ENCODE data around the gene MACIR. TPM values are rescaled to one million over a fixed set of nuclear protein-coding genes. Genes with fewer than 3 reads are reported as not detected.

The MACIR gene
- total and polyA plus RNA-seq, 2 donors (not counting 3 experiments of a cell fraction or from before 2014, with no cell fraction given), result 4.0 to 9.3 TPM

DNA sequence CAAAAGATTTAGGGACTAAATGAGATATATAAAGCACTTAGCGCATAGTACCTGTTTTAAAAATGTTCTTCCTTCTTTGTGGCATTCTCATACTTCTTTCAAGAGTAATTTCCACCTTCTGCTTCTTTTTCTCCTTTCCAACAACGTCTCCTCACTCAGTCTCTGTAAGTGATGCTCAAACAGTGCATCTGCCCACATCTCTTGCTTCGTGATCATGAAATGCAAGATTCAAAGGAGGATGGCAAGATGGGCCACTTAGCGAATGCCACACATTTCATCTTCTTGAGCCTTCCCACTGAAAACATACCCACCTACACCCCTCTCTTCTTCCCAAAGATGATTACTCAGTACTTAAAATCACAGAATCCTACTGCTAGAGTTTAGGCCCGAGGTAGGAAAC lies 36.9 kb downstream of the MACIR start:
- DNase-seq (ENCODE audit: low read depth, low spot score), result no peak
- Histone ChIP-seq H3K36me3 (ENCODE audit: control insufficient read depth in 2 of 2, extremely low read depth in 1 of 2, insufficient read depth in 2 of 2, low read length in 2 of 2) (no peaks in the 10 kb centered on the region), H4K20me1 (replicated peaks; ENCODE audit: control insufficient read depth, extremely low read depth, insufficient read depth, low read length) (no peaks in the 10 kb centered on the region), H3K27ac (ENCODE audit: insufficient read depth, low read depth, low read length) (no peak overlapping the region), H3K9me1 (replicated peaks; ENCODE audit: control insufficient read depth, extremely low read depth, insufficient read depth, low read length) (no peaks in the 10 kb centered on the region), H3K79me2 (ENCODE audit: control insufficient read depth, insufficient read depth, low read length) (no peaks in the 10 kb centered on the region), H3K9me3 (replicated peaks; ENCODE audit: control insufficient read depth, insufficient read depth, low read length) (no peaks in the 10 kb centered on the region), H3K27me3 (ENCODE audit: control insufficient read depth in 2 of 2, insufficient read depth in 2 of 2, low read length in 2 of 2) (no peaks in the 10 kb centered on the region), H2AFZ (ENCODE audit: low read depth, low read length) (no peak overlapping the region), H3K4me3 (replicated peaks in 1 of 3; ENCODE audit: insufficient read depth in 1 of 3, low read depth in 1 of 3, low read length in 3 of 3) (no peak overlapping the region), H3K4me1 (ENCODE audit: control insufficient read depth, extremely low read depth, insufficient read depth, low read length) (no peaks in the 10 kb centered on the region), H3K4me2 (ENCODE audit: insufficient read depth, low read length) (no peak overlapping the region), H3K9ac (replicated peaks; ENCODE audit: extremely low read depth, insufficient read depth, low read length) (no peak overlapping the region)
- ChIA-PET POLR2A (interaction anchor here (0.9 kb wide), 1 partner anchor 37 kb away, joined by 3 read pairs; the partner anchor contains the start of gene MACIR), CTCF (no interaction called here)
- dilution Hi-C loops (cut with MboI; ENCODE audit: extremely low pct_ligation_motif_present, low sequenced_read_pairs), result no loop called here
- intact Hi-C loops (cut with micrococcal nuclease), result no loop called here
- BruUV-seq (replicated peaks), result no TSS peak
- no peak for FAIRE-seq
- TF ChIP-seq, protein P1, sequence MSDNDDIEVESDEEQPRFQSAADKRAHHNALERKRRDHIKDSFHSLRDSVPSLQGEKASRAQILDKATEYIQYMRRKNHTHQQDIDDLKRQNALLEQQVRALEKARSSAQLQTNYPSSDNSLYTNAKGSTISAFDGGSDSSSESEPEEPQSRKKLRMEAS (IDR thresholded peaks at IDR 0.05; ENCODE audit: insufficient read depth, insufficient read length), result no peak
- TF ChIP-seq MYC (IDR thresholded peaks at IDR 0.05; ENCODE audit: low read depth, low read length), result no peak
- no peak for TF ChIP-seq POLR2A (IDR thresholded peaks at IDR 0.05; ENCODE audit: low read depth, low read length)
- TF ChIP-seq JUN (IDR thresholded peaks at IDR 0.05; ENCODE audit: borderline replicate concordance, insufficient read depth, insufficient read length, low read depth), result no peak
- no peak for TF ChIP-seq POLR2AphosphoS5 (IDR thresholded peaks at IDR 0.05; ENCODE audit: insufficient read depth, low read depth, low read length)

DNA sequence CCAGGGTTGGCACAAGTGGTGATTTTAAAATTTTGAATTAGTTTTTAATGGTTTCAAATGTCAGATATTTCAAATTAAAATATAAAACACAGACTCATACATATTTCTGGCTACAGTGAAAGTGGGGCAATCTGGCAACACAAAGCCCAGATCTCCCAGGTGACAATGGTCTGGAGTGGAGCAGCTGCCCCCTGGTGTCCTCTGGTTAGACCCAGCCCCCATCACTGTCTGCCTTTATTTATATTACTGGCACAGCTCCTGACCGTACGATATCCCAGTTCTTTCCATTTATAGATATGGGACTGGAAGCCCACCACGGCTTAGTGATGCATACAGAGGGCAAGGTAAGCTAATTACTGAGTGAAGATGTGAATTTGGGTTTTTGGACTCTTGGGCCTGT lies 37.3 kb downstream of the MACIR start:
- H3K4me1 ChIP-seq (ENCODE audit: control insufficient read depth, extremely low read depth, insufficient read depth, low read length), result no peaks in the 10 kb centered on the region
- no peak overlapping the region for H3K4me2 ChIP-seq (ENCODE audit: insufficient read depth, low read length)
- H3K79me2 ChIP-seq (ENCODE audit: control insufficient read depth, insufficient read depth, low read length), result no peaks in the 10 kb centered on the region
- intact Hi-C loops (cut with micrococcal nuclease) (no loop called here), dilution Hi-C loops (cut with MboI; ENCODE audit: extremely low pct_ligation_motif_present, low sequenced_read_pairs) (no loop called here)
- no TSS peak for BruUV-seq (replicated peaks)
- no peaks in the 10 kb centered on the region for H3K9me1 ChIP-seq (replicated peaks; ENCODE audit: control insufficient read depth, extremely low read depth, insufficient read depth, low read length)
- POLR2A ChIA-PET, result interaction anchor here (0.9 kb wide), 1 partner anchor 37 kb away, joined by 3 read pairs; the partner anchor contains the start of gene MACIR
- no peak overlapping the region for H3K27ac ChIP-seq (ENCODE audit: insufficient read depth, low read depth, low read length)
- no peak overlapping the region for H3K4me3 ChIP-seq (replicated peaks in 1 of 3; ENCODE audit: insufficient read depth in 1 of 3, low read depth in 1 of 3, low read length in 3 of 3)
- no peak overlapping the region for H3K9ac ChIP-seq (replicated peaks; ENCODE audit: extremely low read depth, insufficient read depth, low read length)
- FAIRE-seq (no peak), DNase-seq (ENCODE audit: low read depth, low spot score) (no peak)
- H2AFZ ChIP-seq (ENCODE audit: low read depth, low read length), result no peak overlapping the region
- no peaks in the 10 kb centered on the region for H3K27me3 ChIP-seq (ENCODE audit: control insufficient read depth in 2 of 2, insufficient read depth in 2 of 2, low read length in 2 of 2)
- no peaks in the 10 kb centered on the region for H3K9me3 ChIP-seq (replicated peaks; ENCODE audit: control insufficient read depth, insufficient read depth, low read length)
- H4K20me1 ChIP-seq (replicated peaks; ENCODE audit: control insufficient read depth, extremely low read depth, insufficient read depth, low read length), result no peaks in the 10 kb centered on the region
- no peaks in the 10 kb centered on the region for H3K36me3 ChIP-seq (ENCODE audit: control insufficient read depth in 2 of 2, extremely low read depth in 1 of 2, insufficient read depth in 2 of 2, low read length in 2 of 2)
- no peak for TF ChIP-seq FOS (IDR thresholded peaks at IDR 0.05; ENCODE audit: borderline replicate concordance, insufficient read depth, low read length)
- no peak for TF ChIP-seq POLR2A (IDR thresholded peaks at IDR 0.05; ENCODE audit: low read depth, low read length)
- TF ChIP-seq POLR2AphosphoS5 (IDR thresholded peaks at IDR 0.05; ENCODE audit: insufficient read depth, low read depth, low read length), result no peak
- TF ChIP-seq GATA2 (IDR thresholded peaks at IDR 0.05; ENCODE audit: insufficient read depth, insufficient read length, low read depth, low read length), result no peak
- no peak for TF ChIP-seq JUN (IDR thresholded peaks at IDR 0.05; ENCODE audit: borderline replicate concordance, insufficient read depth, insufficient read length, low read depth)
- TF ChIP-seq, protein P1 (IDR thresholded peaks at IDR 0.05; ENCODE audit: insufficient read depth, insufficient read length), result no peak
- TF ChIP-seq MYC (IDR thresholded peaks at IDR 0.05; ENCODE audit: low read depth, low read length), result no peak
- TF ChIP-seq EZH2 (IDR thresholded peaks at IDR 0.05; ENCODE audit: borderline replicate concordance, low read depth, low read length, severe bottlenecking), result no peak
- TF ChIP-seq, protein P2, sequence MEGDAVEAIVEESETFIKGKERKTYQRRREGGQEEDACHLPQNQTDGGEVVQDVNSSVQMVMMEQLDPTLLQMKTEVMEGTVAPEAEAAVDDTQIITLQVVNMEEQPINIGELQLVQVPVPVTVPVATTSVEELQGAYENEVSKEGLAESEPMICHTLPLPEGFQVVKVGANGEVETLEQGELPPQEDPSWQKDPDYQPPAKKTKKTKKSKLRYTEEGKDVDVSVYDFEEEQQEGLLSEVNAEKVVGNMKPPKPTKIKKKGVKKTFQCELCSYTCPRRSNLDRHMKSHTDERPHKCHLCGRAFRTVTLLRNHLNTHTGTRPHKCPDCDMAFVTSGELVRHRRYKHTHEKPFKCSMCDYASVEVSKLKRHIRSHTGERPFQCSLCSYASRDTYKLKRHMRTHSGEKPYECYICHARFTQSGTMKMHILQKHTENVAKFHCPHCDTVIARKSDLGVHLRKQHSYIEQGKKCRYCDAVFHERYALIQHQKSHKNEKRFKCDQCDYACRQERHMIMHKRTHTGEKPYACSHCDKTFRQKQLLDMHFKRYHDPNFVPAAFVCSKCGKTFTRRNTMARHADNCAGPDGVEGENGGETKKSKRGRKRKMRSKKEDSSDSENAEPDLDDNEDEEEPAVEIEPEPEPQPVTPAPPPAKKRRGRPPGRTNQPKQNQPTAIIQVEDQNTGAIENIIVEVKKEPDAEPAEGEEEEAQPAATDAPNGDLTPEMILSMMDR (IDR thresholded peaks at IDR 0.05; ENCODE audit: extremely low read depth in 1 of 2, insufficient read depth in 1 of 2, low read depth in 1 of 2, low read length in 2 of 2), result no peak
- CTCF ChIA-PET, result no interaction called here
